DND-41 (cell line): ENCODE data around the gene NDUFS6.

Experiments
- CTCF ChIP-seq: IDR thresholded peaks from 2 replicates; pipeline ENCODE4 v1.5.1; 2012; ENCODE audit warnings: borderline replicate concordance, low read length, moderate library complexity, mild to moderate bottlenecking; ENCODE audit not compliant: poor library complexity, severe bottlenecking; ENCODE audit errors: extremely low read depth
- EZH2 ChIP-seq: IDR thresholded peaks from 3 replicates; pipeline ENCODE4 v1.6.1; 2012; ENCODE audit warnings: borderline replicate concordance, low read depth, mild to moderate bottlenecking, moderate library complexity, low read length, inconsistent platforms; ENCODE audit not compliant: severe bottlenecking

GRCh38 chr5:1864896-1865440, 63.8 kb downstream of the NDUFS6 start:
- no peak for TF ChIP-seq CTCF
- no peak for TF ChIP-seq EZH2
